ENCODE measurements around the gene TSPAN14.

Gene TSPAN14

DNA sequence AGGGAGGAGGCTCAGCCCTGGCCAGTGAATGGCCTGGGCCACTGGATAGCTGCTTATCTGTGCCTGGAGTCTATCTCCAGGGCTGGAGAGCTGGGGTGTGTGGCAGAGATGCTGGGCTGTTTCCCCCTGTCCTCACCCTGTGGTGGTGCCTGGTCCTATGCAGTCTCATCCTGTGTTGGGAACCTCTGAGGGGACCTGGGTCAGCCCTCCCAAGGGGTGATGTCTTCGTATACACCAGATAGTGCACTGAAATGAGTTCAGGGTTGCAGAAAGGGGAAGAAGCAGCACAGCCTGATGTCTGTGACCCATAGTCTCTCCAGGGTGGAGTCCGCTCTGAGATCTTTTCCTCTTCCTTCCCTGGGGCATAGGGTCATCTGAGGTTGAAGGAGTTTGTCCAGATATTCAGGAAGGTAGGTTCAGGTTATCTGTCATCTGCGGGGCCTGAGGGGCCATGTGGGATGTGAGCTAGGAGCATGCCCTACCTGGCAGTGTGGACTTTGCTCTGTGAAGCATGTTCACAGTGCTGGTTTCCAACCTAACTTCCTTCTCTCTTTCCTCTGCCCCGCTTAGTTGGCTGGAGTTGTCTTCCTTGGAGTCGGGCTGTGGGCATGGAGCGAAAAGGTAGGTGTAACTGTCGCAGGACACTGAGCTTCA is 50.2 kb downstream of the TSPAN14 start:
- no peak for DNase-seq (ENCODE audit: low read depth)

DNA sequence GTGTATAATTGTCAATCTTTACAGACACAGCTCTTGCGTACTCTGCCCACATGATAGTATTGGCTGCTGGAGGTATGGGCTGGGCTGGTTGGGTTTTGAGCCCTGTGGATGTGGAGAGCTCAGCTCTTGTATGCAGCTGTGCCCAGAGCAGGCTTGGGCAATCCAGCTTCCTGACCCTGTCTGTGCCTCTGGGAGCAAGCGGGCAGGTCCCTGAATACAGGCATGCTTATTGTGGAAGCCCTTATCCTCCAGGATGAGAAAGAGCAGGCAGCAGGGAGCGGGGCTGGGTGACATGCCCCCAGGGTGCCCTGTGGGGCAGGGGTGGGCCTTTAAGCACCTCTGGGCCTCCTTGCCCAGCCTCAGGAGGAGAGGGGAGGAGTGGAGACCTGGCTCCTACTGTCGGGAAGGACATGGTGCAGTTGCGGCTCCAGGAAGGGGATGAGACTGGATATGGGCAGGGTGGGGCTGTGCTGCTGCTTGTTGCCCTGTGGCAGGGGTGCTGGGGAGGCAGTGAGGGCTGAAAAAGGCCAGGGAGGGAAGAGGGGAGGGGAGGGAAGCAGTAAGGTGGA is 50.9 kb downstream of the TSPAN14 start:
- DNase-seq (ENCODE audit: low read depth): no peak

DNA sequence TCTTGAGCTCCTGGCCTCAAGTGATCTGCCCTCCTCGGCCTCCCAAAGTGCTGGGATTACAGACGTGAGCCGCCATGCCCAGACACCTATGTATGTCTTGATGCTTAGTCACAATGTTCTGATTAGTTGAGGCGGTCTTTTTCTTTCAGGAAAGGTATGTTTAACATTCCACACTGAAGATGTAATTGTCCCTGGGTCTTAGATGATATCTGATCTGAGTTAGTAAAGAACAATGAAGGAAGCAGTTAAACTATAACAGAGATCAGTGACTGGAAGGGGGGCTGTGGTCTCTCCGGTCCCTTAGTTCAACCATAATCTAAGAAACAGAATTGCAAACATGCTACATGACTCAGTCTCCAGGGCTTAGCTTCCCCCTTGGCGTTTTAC is 52.1 kb downstream of the TSPAN14 start:
- peak; percentile 81 for DNase-seq (ENCODE audit: low read depth)

GRCh38 chr10:80506836-80507487 is 52.9 kb downstream of the TSPAN14 start:
- DNase-seq (ENCODE audit: low read depth): no peak

GRCh38 chr10:80509108-80509402 is 54.9 kb downstream of the TSPAN14 start:
- no peak for DNase-seq (ENCODE audit: low read depth)

DNA sequence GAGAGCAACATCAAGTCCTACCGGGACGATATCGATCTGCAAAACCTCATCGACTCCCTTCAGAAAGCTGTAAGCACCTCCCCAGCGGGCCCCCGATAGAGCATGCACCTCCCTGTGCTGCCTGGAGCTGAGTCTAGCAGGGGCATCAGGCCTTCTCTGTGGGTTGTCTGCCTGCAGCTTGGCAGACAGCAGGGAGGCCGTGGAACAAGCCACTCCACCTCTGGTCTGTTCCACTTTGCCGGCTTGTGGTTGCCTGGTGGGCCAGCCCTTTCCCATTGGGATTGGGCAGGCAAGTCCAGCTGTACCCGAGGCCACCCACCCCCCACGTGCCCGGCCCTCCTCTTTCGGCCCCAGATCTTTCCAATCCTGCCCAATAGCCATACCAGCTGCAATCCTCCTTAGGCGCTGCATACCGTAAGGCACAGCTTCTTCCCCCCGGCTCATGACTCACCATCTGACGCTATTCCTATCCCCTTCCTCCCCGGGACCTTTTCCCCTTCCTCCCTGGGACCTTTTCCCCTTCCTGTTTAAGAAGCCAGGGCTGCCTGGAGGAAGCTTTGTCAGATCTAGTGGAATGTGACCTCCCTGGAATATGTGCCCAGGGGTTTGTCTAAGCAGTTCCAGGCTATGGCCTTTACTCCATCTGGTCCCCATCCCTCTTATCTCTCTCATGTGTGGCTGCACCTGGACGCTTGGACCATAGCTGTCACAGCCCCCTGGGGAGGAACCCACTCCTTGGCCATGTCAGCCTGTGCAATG is 55.5 kb downstream of the TSPAN14 start:
- peak; percentile 95 for DNase-seq (ENCODE audit: low read depth)

DNA sequence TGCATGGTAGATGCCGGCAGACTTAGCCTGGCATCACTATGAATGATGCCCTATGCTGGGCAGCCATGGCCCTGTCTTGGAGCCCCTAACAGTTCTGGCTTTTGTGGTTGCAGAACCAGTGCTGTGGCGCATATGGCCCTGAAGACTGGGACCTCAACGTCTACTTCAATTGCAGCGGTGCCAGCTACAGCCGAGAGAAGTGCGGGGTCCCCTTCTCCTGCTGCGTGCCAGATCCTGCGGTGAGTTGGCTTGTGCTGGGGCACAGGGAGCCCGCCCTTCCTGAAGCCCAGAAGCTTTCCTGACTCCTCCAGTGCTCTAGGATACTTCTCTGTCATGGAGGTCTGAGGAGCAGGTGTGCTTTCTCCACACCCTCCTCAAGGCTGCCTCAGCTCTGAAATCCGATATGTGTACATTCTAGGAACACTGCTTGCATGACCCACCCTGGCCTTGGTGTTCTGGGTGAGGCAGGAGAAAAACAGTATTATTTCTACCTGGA is 58.0 kb downstream of the TSPAN14 start:
- DNase-seq (ENCODE audit: low read depth): no peak

DNA sequence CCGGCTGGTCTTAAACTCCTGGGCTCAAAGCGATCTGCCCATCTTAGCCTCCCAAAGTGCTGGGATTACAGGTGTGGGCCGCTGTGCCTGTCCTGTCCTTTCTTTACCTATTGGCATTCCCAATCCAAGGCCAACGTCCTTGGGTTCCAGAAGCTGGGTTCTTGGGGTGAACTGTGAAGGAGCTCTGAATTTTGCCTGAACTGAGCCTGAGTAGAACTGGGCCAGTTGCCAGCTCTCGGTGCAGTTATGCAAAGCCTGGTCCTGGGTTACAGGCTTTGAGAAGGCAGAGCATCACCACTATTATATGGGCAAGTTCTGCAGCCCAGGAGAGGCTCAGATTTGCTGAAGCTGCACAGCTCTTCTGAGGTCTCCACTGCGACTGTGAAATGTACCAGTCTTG is 59.0 kb downstream of the TSPAN14 start:
- DNase-seq (ENCODE audit: low read depth): no peak

DNA sequence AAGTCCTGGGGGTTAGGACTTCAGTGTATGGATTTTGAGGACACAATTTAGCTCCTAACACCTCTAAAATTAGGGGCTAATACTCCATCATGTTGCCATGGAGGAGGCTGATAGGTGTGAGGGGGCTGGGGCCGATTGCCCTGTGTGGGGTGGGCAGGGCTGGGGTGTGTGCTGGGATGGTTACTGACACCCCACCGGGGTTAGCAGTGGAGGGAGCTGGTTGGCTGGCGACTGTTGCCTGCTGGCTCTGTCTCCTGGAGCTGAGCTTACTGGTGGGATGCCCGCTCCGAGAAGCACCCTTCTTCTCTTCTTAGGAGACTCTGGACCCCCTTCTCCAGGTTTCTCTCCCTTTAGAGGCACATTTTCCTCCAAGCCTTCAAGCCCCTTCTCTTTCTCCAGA is 61.4 kb downstream of the TSPAN14 start:
- no peak for DNase-seq (ENCODE audit: low read depth)

GRCh38 chr10:80515941-80516340 is 61.8 kb downstream of the TSPAN14 start:
- DNase-seq (ENCODE audit: low read depth): no peak

GRCh38 chr10:80516506-80517075 is 62.5 kb downstream of the TSPAN14 start:
- no peak for DNase-seq (ENCODE audit: low read depth)

GRCh38 chr10:80517416-80518142 is 63.5 kb downstream of the TSPAN14 start:
- no peak for DNase-seq (ENCODE audit: low read depth)

GRCh38 chr10:80518143-80518806 is 64.2 kb downstream of the TSPAN14 start:
- no peak for DNase-seq (ENCODE audit: low read depth)

DNA sequence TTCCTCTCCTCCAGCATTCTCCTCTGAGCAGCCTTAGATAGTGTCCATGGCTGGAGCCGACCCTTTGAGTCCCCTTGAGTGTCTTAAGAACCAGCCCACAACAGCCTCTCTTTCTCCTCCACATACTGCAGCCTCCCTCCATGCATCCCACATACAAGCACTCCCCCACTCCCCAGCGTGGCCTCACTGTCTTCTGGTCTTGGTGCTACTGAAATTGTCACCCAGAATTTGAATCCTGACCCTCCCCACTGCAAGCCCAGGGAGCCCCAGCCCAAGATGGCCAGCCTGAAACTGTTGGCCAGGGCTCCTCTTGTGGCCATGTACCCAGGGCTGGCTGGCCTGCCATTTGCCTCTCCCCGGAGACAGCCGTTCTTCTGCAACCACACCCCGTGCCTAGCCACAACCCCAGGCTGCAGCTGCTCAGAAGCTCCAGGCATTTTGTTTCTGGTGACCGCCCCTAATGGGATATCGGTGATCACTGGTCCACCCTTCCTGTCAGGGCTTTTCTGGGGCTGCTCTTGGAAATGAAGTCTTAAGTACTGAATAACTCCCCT is 64.8 kb downstream of the TSPAN14 start:
- DNase-seq (ENCODE audit: low read depth): no peak

DNA sequence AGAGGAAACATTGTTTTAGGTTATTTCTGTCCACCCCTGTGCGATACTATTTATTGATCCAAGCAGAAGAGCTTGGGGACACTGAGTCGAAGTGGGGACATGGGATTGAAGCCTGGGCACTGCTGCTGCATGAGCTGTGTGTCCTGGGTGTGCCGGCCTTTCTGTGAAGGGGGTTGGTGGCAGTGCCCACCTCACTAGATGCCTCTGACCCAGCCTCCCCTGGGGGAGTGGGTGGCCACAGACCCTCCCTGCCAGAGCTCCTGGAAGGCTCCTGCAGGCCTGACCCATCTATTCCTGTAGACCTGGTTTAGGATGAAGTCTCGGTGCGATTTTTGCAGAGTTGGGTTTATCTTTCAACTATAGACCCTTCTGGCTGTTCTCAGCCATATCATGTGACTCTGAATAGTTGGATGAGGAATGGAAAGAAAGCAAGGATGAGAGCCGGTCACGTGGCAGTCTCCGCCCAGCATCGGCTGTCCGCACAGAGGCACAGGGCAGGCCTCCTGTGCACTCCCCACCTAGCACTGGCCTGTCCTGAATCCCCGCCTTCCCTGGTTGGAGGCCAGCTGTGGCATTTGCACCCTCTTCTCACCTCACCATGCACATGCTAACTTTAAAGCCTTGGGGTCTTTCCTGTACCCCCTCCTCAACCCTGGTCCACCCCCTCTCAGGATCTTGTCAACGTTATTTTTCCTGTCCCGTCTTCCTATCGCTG is 66.0 kb downstream of the TSPAN14 start:
- DNase-seq (ENCODE audit: low read depth): no peak

- no peak for DNase-seq (ENCODE audit: low read depth)
Measured at GRCh38 chr10:80520661-80521470, 66.8 kb downstream of the TSPAN14 start.

- DNase-seq (ENCODE audit: low read depth): no peak
Measured at GRCh38 chr10:80522756-80523363, 68.8 kb downstream of the TSPAN14 start.

- no peak for DNase-seq (ENCODE audit: low read depth)
Measured at GRCh38 chr10:80523773-80524172, 69.7 kb downstream of the TSPAN14 start.

Data from EH (cell line).